SK-N-SH treated with all-trans-retinoic acid at 6 μM for 48 hours (cell line): Measurements from ENCODE around the gene MRPS6.

Experiments used
- ATAC-seq: fragments of 200-7000 bp; cut with Tn5 transposase; 3 replicates; pipeline ENCODE4 v1.9.1; 2020; ENCODE audit warnings: mild to moderate bottlenecking, moderate library complexity
- ARNTL ChIP-seq: fragments of 450-650 bp; formaldehyde crosslinking; IDR thresholded peaks from 2 replicates; pipeline ENCODE4 v1.5.0; 2020; ENCODE audit warnings: low read depth, mild to moderate bottlenecking, moderate library complexity, borderline replicate concordance
- BACH2 ChIP-seq: fragments of 250-450 bp; sonication (Bioruptor Pico); IDR thresholded peaks from 2 replicates; pipeline ENCODE4 v1.9.0; 2021; ENCODE audit warnings: mild to moderate bottlenecking, borderline replicate concordance
- CSDC2 ChIP-seq: fragments of 250-450 bp; sonication (Bioruptor Pico); IDR thresholded peaks from 2 replicates; pipeline ENCODE4 v1.5.0; 2020; ENCODE audit warnings: mild to moderate bottlenecking, moderate library complexity
- ESRRG ChIP-seq: fragments of 250-450 bp; sonication (Bioruptor Pico); IDR thresholded peaks from 2 replicates; pipeline ENCODE4 v1.6.1; 2021; ENCODE audit warnings: mild to moderate bottlenecking
- GLIS3 ChIP-seq: fragments of 250-450 bp; sonication (Bioruptor Pico); IDR thresholded peaks from 2 replicates; pipeline ENCODE4 v1.5.0; 2020; ENCODE audit warnings: mild to moderate bottlenecking, moderate library complexity
- ISL1 ChIP-seq: fragments of 250-450 bp; sonication (Bioruptor Pico); IDR thresholded peaks from 2 replicates; pipeline ENCODE4 v2.1.2; 2022; ENCODE audit warnings: mild to moderate bottlenecking, moderate library complexity
- OSR1 ChIP-seq: fragments of 250-450 bp; sonication (Bioruptor Pico); IDR thresholded peaks from 2 replicates; pipeline ENCODE4 v1.8.0; 2022; ENCODE audit warnings: moderate library complexity, mild to moderate bottlenecking, inconsistent platforms
- PPARA ChIP-seq: fragments of 250-450 bp; sonication (Bioruptor Pico); IDR thresholded peaks from 2 replicates; pipeline ENCODE4 v1.5.0; 2020; ENCODE audit warnings: mild to moderate bottlenecking, borderline replicate concordance
- SNAI2 ChIP-seq: fragments of 250-450 bp; sonication (Bioruptor Pico); IDR thresholded peaks from 2 replicates; pipeline ENCODE4 v1.5.0; 2020; ENCODE audit warnings: mild to moderate bottlenecking, moderate library complexity
- TCF4 ChIP-seq: fragments of 250-450 bp; sonication (Bioruptor Pico); IDR thresholded peaks from 2 replicates; pipeline ENCODE4 v1.8.0; 2021; ENCODE audit warnings: mild to moderate bottlenecking, moderate library complexity, borderline replicate concordance
- TOX ChIP-seq: fragments of 250-450 bp; sonication (Bioruptor Pico); IDR thresholded peaks from 2 replicates; pipeline ENCODE4 v1.8.0; 2021; ENCODE audit warnings: mild to moderate bottlenecking, moderate library complexity, borderline replicate concordance
- ZC3H10 ChIP-seq: fragments of 250-450 bp; sonication (Bioruptor Pico); IDR thresholded peaks from 2 replicates; pipeline ENCODE4 v1.5.1; 2021; ENCODE audit warnings: mild to moderate bottlenecking, moderate library complexity
- ZFP3 ChIP-seq: fragments of 250-450 bp; sonication (Bioruptor Pico); IDR thresholded peaks from 2 replicates; pipeline ENCODE4 v1.5.0; 2020; ENCODE audit warnings: mild to moderate bottlenecking, moderate library complexity
- ZFP30 ChIP-seq: fragments of 450-650 bp; formaldehyde crosslinking; IDR thresholded peaks from 2 replicates; pipeline ENCODE4 v1.5.0; 2022; ENCODE audit warnings: mild to moderate bottlenecking, moderate library complexity
- ZNF565 ChIP-seq: fragments of 450-650 bp; formaldehyde crosslinking; conservative IDR thresholded peaks from 2 replicates; pipeline ENCODE4 v1.5.0; 2020; ENCODE audit warnings: low read depth, mild to moderate bottlenecking, moderate library complexity
- ZNF70 ChIP-seq: fragments of 450-650 bp; formaldehyde crosslinking; IDR thresholded peaks from 2 replicates; pipeline ENCODE4 v1.5.0; 2020; ENCODE audit warnings: mild to moderate bottlenecking, moderate library complexity
- ZNF8 ChIP-seq: fragments of 450-650 bp; formaldehyde crosslinking; IDR thresholded peaks from 2 replicates; pipeline ENCODE4 v1.5.0; 2020; ENCODE audit warnings: mild to moderate bottlenecking, moderate library complexity
- TF ChIP-seq, protein P1 (sequence below): fragments of 250-450 bp; sonication (Bioruptor Pico); IDR thresholded peaks from 2 replicates; pipeline ENCODE4 v1.8.0; 2021; ENCODE audit warnings: low read depth, mild to moderate bottlenecking, moderate library complexity, borderline replicate concordance
- TF ChIP-seq, protein P2 (sequence below): fragments of 250-450 bp; sonication (Bioruptor Pico); IDR thresholded peaks from 2 replicates; pipeline ENCODE4 v1.8.0; 2020; ENCODE audit warnings: mild to moderate bottlenecking, moderate library complexity, borderline replicate concordance
- TF ChIP-seq, protein P3 (sequence below): fragments of 250-450 bp; sonication (Bioruptor Pico); IDR thresholded peaks from 2 replicates; pipeline ENCODE4 v1.5.1; 2020; ENCODE audit warnings: low read depth, mild to moderate bottlenecking, moderate library complexity
- TF ChIP-seq, protein P4 (sequence below): fragments of 250-450 bp; sonication (Bioruptor Pico); IDR thresholded peaks from 2 replicates; pipeline ENCODE4 v1.5.0; 2020; ENCODE audit warnings: mild to moderate bottlenecking, moderate library complexity

The MRPS6 gene

DNA sequence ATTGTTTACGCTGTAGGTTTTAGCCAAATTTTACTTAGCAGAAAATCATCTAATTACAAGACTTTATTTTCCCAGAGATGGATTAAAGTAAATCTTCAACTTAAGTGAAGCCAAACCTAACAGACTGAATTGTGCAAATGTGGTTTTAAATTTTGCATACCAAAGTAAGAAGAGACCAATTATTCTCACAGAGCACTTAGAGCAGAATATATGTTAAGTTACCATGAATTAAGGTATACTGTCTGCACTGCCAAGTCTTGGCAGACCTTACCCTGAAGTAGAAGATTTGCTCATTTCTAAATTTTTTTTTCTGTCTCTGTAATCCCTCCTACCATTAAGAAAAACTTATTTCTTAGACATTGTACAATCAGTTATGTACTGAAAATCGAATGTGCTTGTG is 24.1 kb downstream of the MRPS6 start:
- TF ChIP-seq GLIS3 (no peak), TOX (no peak), ISL1 (CRISPR knock-in tag) (no peak), SNAI2 (CRISPR knock-in tag) (no peak), CSDC2 (CRISPR knock-in tag) (no peak), ZFP30 (CRISPR knock-in tag) (no peak), TCF4 (CRISPR knock-in tag) (no peak), ZC3H10 (CRISPR knock-in tag) (no peak), PPARA (CRISPR knock-in tag) (no peak), ZNF70 (CRISPR knock-in tag) (no peak)
- TF ChIP-seq, protein P1, sequence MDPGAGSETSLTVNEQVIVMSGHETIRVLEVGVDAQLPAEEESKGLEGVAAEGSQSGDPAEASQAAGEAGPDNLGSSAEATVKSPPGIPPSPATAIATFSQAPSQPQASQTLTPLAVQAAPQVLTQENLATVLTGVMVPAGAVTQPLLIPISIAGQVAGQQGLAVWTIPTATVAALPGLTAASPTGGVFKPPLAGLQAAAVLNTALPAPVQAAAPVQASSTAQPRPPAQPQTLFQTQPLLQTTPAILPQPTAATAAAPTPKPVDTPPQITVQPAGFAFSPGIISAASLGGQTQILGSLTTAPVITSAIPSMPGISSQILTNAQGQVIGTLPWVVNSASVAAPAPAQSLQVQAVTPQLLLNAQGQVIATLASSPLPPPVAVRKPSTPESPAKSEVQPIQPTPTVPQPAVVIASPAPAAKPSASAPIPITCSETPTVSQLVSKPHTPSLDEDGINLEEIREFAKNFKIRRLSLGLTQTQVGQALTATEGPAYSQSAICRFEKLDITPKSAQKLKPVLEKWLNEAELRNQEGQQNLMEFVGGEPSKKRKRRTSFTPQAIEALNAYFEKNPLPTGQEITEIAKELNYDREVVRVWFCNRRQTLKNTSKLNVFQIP (CRISPR knock-in tag): no peak
- TF ChIP-seq, protein P2, sequence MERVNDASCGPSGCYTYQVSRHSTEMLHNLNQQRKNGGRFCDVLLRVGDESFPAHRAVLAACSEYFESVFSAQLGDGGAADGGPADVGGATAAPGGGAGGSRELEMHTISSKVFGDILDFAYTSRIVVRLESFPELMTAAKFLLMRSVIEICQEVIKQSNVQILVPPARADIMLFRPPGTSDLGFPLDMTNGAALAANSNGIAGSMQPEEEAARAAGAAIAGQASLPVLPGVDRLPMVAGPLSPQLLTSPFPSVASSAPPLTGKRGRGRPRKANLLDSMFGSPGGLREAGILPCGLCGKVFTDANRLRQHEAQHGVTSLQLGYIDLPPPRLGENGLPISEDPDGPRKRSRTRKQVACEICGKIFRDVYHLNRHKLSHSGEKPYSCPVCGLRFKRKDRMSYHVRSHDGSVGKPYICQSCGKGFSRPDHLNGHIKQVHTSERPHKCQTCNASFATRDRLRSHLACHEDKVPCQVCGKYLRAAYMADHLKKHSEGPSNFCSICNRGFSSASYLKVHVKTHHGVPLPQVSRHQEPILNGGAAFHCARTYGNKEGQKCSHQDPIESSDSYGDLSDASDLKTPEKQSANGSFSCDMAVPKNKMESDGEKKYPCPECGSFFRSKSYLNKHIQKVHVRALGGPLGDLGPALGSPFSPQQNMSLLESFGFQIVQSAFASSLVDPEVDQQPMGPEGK (CRISPR knock-in tag): no peak
- ATAC-seq: no peak

DNA sequence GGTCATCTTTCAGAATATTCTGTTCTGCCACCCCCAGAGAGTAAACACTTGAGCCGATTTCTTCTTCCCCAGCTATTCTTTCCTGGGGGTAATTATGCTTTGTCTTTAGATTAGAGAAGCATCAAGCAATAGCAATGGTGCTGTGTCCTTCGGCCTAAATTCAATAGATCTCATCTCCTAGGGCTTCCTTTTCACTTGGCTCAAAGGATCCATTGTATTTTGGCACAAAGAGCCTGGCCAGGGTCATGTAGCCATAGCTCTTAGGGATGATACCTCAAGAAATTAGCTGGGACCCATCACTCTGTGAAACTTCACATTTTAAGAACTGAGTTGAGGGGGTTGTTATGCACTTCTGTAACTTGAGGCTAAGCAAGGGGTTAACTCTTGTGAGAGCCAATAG is 27.0 kb downstream of the MRPS6 start:
- no peak for ATAC-seq

More for the DNA sequence above, 27.0 kb downstream of the MRPS6 start:
- TF ChIP-seq ZNF70 (CRISPR knock-in tag) (no peak), ZFP30 (CRISPR knock-in tag) (no peak), ESRRG (CRISPR knock-in tag) (no peak), CSDC2 (CRISPR knock-in tag) (no peak), ISL1 (CRISPR knock-in tag) (no peak), ZFP3 (no peak), ARNTL (CRISPR knock-in tag) (no peak), TOX (no peak), PPARA (CRISPR knock-in tag) (no peak), ZNF565 (CRISPR knock-in tag) (no peak), ZC3H10 (CRISPR knock-in tag) (no peak), BACH2 (no peak), ZNF8 (no peak), OSR1 (CRISPR knock-in tag) (no peak), TCF4 (CRISPR knock-in tag) (no peak)
- TF ChIP-seq, protein P1 (CRISPR knock-in tag): no peak
- TF ChIP-seq, protein P3, sequence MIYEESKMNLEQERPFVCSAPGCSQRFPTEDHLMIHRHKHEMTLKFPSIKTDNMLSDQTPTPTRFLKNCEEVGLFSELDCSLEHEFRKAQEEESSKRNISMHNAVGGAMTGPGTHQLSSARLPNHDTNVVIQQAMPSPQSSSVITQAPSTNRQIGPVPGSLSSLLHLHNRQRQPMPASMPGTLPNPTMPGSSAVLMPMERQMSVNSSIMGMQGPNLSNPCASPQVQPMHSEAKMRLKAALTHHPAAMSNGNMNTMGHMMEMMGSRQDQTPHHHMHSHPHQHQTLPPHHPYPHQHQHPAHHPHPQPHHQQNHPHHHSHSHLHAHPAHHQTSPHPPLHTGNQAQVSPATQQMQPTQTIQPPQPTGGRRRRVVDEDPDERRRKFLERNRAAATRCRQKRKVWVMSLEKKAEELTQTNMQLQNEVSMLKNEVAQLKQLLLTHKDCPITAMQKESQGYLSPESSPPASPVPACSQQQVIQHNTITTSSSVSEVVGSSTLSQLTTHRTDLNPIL (CRISPR knock-in tag): no peak
- TF ChIP-seq, protein P4, sequence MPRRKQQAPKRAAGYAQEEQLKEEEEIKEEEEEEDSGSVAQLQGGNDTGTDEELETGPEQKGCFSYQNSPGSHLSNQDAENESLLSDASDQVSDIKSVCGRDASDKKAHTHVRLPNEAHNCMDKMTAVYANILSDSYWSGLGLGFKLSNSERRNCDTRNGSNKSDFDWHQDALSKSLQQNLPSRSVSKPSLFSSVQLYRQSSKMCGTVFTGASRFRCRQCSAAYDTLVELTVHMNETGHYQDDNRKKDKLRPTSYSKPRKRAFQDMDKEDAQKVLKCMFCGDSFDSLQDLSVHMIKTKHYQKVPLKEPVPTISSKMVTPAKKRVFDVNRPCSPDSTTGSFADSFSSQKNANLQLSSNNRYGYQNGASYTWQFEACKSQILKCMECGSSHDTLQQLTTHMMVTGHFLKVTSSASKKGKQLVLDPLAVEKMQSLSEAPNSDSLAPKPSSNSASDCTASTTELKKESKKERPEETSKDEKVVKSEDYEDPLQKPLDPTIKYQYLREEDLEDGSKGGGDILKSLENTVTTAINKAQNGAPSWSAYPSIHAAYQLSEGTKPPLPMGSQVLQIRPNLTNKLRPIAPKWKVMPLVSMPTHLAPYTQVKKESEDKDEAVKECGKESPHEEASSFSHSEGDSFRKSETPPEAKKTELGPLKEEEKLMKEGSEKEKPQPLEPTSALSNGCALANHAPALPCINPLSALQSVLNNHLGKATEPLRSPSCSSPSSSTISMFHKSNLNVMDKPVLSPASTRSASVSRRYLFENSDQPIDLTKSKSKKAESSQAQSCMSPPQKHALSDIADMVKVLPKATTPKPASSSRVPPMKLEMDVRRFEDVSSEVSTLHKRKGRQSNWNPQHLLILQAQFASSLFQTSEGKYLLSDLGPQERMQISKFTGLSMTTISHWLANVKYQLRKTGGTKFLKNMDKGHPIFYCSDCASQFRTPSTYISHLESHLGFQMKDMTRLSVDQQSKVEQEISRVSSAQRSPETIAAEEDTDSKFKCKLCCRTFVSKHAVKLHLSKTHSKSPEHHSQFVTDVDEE: no peak
- TF ChIP-seq, protein P2 (CRISPR knock-in tag): no peak
